GM12878 (cell line): ENCODE data around the gene VPS16.

ENCODE experiments used
- BHLHE40 ChIP-seq, 2 experiments: fragments of 450-650 bp in 1 of 2; IDR thresholded peaks; 2 replicates each; pipeline ENCODE4 v1.6.1; 2011 to 2017; ENCODE audit warnings: low read depth in 2 of 2, borderline replicate concordance in 1 of 2, improper control_type of control experiment in 1 of 2, low read length in 1 of 2, mild to moderate bottlenecking in 1 of 2
- CEBPB ChIP-seq, 2 experiments: fragments of 150-350 bp in 1 of 2; IDR thresholded peaks; 2 replicates each; pipeline ENCODE4 v1.6.1; 2012 to 2014; ENCODE audit warnings: low read depth in 2 of 2, low read length in 2 of 2, borderline replicate concordance in 1 of 2, inconsistent platforms in 1 of 2
- CHD2 ChIP-seq: IDR thresholded peaks from 2 replicates; pipeline ENCODE4 v1.6.1; 2011; ENCODE audit warnings: low read depth, low read length, improper control_type of control experiment, borderline replicate concordance
- KAT2A ChIP-seq: conservative IDR thresholded peaks from 2 replicates; pipeline ENCODE4 v1.6.1; 2011; ENCODE audit warnings: low read depth, low read length; ENCODE audit not compliant: control insufficient read depth
- POLR2AphosphoS5 ChIP-seq: IDR thresholded peaks from 2 replicates; pipeline ENCODE4 v1.6.1; 2011; ENCODE audit warnings: mild to moderate bottlenecking, low read length, inconsistent platforms
- RBBP5 ChIP-seq: fragments of 200-600 bp; sonication (generic); conservative IDR thresholded peaks from 2 replicates; pipeline ENCODE4 v1.6.1; 2016
- SP1 ChIP-seq: IDR thresholded peaks from one replicate; pipeline ENCODE4 v1.6.1; 2011; ENCODE audit warnings: low read depth, low read length
- TF ChIP-seq, protein P1 (sequence below), 3 experiments: IDR thresholded peaks in 2 of 3; conservative IDR thresholded peaks in 1 of 3; 2 replicates each; pipeline ENCODE4 v1.5.1; 2011; ENCODE audit warnings: low read depth in 3 of 3, low read length in 3 of 3, mild to moderate bottlenecking in 3 of 3, control low read depth in 2 of 3, moderate library complexity in 2 of 3, inconsistent platforms in 1 of 3, mixed read lengths in 1 of 3; ENCODE audit not compliant: control insufficient read depth in 2 of 3, insufficient read depth in 1 of 3; ENCODE audit errors: extremely low read depth in 1 of 3

DNA sequence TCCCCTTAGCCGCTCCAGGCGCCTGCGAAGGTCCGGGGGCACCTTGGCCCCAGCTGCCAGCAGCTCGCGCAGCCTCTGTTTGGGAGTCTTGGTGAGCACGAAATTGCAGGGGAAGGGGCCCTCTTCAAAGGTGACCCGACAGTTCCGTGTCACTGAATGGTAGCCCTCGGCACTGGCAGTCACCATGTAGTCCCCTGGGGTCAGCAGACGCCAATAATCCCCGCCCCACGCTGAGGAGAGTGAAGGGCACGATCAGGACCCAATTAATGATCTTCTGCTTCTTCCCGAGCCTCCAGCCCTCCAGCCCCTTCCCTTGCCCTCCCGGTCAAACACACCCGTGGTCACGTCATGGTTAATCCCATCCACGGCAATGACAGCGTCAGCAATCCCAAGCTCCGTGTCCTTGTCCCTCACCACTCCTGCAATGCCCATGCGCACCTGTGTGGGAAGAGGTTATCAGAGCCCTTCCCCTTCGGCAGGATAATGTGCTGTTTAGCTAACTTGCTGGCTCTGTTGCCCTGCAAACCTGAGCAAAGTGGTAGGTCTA is 46.3 kb upstream of the VPS16 start:
- no peak for TF ChIP-seq KAT2A
- TF ChIP-seq, protein P1, sequence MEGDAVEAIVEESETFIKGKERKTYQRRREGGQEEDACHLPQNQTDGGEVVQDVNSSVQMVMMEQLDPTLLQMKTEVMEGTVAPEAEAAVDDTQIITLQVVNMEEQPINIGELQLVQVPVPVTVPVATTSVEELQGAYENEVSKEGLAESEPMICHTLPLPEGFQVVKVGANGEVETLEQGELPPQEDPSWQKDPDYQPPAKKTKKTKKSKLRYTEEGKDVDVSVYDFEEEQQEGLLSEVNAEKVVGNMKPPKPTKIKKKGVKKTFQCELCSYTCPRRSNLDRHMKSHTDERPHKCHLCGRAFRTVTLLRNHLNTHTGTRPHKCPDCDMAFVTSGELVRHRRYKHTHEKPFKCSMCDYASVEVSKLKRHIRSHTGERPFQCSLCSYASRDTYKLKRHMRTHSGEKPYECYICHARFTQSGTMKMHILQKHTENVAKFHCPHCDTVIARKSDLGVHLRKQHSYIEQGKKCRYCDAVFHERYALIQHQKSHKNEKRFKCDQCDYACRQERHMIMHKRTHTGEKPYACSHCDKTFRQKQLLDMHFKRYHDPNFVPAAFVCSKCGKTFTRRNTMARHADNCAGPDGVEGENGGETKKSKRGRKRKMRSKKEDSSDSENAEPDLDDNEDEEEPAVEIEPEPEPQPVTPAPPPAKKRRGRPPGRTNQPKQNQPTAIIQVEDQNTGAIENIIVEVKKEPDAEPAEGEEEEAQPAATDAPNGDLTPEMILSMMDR (IDR thresholded peaks at IDR 0.05 in 2 of 3, conservative IDR thresholded peaks at IDR 0.05 in 1 of 3; ENCODE audit: control insufficient read depth in 2 of 3, extremely low read depth in 1 of 3, insufficient read depth in 1 of 3, low read depth in 3 of 3, low read length in 3 of 3) = no peak
- no peak for TF ChIP-seq SP1
- no peak for TF ChIP-seq POLR2AphosphoS5
- TF ChIP-seq BHLHE40 (IDR thresholded peaks at IDR 0.05; ENCODE audit: borderline replicate concordance in 1 of 2, low read depth in 2 of 2, low read length in 1 of 2) = no peak
- TF ChIP-seq CEBPB (IDR thresholded peaks at IDR 0.05; ENCODE audit: borderline replicate concordance in 1 of 2, low read depth in 2 of 2, low read length in 2 of 2) = no peak
- TF ChIP-seq RBBP5 = no peak
- TF ChIP-seq CHD2 = no peak
